Tibial nerve (tissue), 4 donors: ENCODE measurements around the gene AGL. TPM values are rescaled to one million over a fixed set of nuclear protein-coding genes. Genes with fewer than 3 reads are reported as not detected.
"Not testable (repeated sequence)": the region's sequence is repeated elsewhere in the genome, so short reads cannot be mapped to it uniquely, and the experiment has no call there.

Source experiments
- DNase-seq, 2 donors: peaks; one replicate each; pipeline ENCODE4 v3.0.0-alpha.2; 2019; ENCODE audit warnings: low spot score in 2 of 2
- H3K27ac ChIP-seq, 4 donors: fragments of 200-600 bp; sonication (generic) in 3 of 4; one replicate each; pipeline ENCODE4 v1.5.1; 2017 to 2019; ENCODE audit warnings: mild to moderate bottlenecking in 1 of 4
- H3K27me3 ChIP-seq, 2 donors: fragments of 200-600 bp; sonication (generic) in 1 of 2; one replicate each; pipeline versions ENCODE4 v1.5.1 to v1.6.0; 2017 to 2019
- H3K36me3 ChIP-seq, 3 donors: fragments of 200-600 bp; sonication (generic); one replicate each; pipeline ENCODE4 v1.5.1; 2018 to 2019
- H3K4me1 ChIP-seq, 4 donors: fragments of 200-600 bp; sonication (generic) in 3 of 4; one replicate each; pipeline ENCODE4 v1.5.1; 2017 to 2019
- H3K4me3 ChIP-seq, 4 donors: fragments of 200-600 bp; sonication (generic) in 3 of 4; one replicate each; pipeline ENCODE4 v1.5.1; 2017 to 2019; ENCODE audit warnings: mild to moderate bottlenecking in 1 of 4, moderate library complexity in 1 of 4
- H3K9me3 ChIP-seq, 4 donors: fragments of 200-600 bp; sonication (generic) in 3 of 4; one replicate each; pipeline ENCODE4 v1.5.1; 2017 to 2019
- EP300 ChIP-seq, 2 donors: sonication (generic); formaldehyde crosslinking; IDR thresholded peaks; one replicate each; pipeline ENCODE4 v1.6.1; 2017; ENCODE audit warnings: antibody characterized with exemption in 2 of 2, mild to moderate bottlenecking in 1 of 2
- POLR2A ChIP-seq, 2 donors: fragments of 450-650 bp; IDR thresholded peaks; one replicate each; pipeline ENCODE4 v1.6.1; 2017; ENCODE audit warnings: antibody characterized with exemption in 2 of 2, mild to moderate bottlenecking in 2 of 2, moderate library complexity in 2 of 2
- WGBS, 2 donors: methylation state at CpG; one replicate each; pipeline ENCODE4 v1.1.5; 2018; 5-methylcytosine and 5-hydroxymethylcytosine counted together
- total RNA-seq, 4 donors: library from RNA; depleted of rRNA; stranded (reverse); fragments of >200 nt; gene quantifications; one replicate each; pipeline ENCODE4 v1.1.0, GENCODE V29; 2016
- TF ChIP-seq, protein P1 (sequence below), 5 experiments: fragments of 200-600 bp in 3 of 5; fragments of 450-650 bp in 2 of 5; sonication (generic) in 3 of 5; IDR thresholded peaks; one replicate each; pipeline ENCODE4 v1.5.1; 2016 to 2019; ENCODE audit warnings: antibody characterized with exemption in 5 of 5, mild to moderate bottlenecking in 3 of 5, moderate library complexity in 2 of 5

Gene AGL
- total RNA-seq, 4 donors from 2014 or later, result 12.4 to 18.6 (median 13.9) TPM

DNA sequence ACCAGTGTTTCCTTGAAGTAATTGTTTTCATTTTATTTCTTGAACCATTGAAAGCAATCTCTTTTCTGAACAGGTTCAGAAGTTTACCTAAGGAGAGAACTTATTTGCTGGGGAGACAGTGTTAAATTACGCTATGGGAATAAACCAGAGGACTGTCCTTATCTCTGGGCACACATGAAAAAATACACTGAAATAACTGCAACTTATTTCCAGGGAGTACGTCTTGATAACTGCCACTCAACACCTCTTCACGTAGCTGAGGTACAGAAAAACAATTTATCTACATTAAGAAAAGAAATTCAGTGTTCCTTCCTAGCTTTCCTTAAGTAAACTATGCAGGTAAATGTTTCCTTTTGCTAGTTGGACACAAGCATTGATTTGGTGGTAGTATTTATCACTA lies 27.4 kb downstream of the AGL start:
- no peak overlapping the region for H3K27ac ChIP-seq
- no peaks in the 10 kb centered on the region for H3K9me3 ChIP-seq
- no peaks in the 10 kb centered on the region for H3K27me3 ChIP-seq
- H3K4me1 ChIP-seq, result no peaks in the 10 kb centered on the region
- H3K4me3 ChIP-seq, result no peak overlapping the region
- peaks cover 0 to 52% (median 0%) of the 10 kb centered on the region in 3 donors for H3K36me3 ChIP-seq
- 94 to 97% methylated on average over 3 of the region's 3 CpGs for WGBS, 2 donors
- DNase-seq, result no peak
- TF ChIP-seq, protein P1, sequence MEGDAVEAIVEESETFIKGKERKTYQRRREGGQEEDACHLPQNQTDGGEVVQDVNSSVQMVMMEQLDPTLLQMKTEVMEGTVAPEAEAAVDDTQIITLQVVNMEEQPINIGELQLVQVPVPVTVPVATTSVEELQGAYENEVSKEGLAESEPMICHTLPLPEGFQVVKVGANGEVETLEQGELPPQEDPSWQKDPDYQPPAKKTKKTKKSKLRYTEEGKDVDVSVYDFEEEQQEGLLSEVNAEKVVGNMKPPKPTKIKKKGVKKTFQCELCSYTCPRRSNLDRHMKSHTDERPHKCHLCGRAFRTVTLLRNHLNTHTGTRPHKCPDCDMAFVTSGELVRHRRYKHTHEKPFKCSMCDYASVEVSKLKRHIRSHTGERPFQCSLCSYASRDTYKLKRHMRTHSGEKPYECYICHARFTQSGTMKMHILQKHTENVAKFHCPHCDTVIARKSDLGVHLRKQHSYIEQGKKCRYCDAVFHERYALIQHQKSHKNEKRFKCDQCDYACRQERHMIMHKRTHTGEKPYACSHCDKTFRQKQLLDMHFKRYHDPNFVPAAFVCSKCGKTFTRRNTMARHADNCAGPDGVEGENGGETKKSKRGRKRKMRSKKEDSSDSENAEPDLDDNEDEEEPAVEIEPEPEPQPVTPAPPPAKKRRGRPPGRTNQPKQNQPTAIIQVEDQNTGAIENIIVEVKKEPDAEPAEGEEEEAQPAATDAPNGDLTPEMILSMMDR (IDR thresholded peaks at IDR 0.05), result no peak
- TF ChIP-seq EP300 (IDR thresholded peaks at IDR 0.05) (no peak), POLR2A (IDR thresholded peaks at IDR 0.05) (no peak)

DNA sequence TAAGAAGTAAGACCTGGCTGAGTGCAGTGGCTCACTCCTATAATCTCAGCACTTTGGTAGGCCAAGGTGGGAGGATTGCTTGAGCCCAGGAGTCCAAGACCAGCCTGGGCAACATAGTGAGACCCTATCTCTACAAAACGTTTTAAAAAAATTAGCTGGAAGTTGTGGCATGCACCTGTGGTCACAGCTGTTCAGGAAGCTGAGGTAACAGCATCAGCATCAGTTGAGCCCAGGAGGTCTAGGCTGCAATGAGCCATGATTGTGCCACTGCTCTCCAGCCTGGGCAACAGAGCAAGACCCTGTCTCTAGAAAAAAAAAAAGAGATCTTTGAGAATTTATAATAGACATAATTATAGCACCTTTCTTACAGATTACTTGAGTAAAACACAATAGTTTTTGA lies 36.0 kb downstream of the AGL start:
- Histone ChIP-seq H3K9me3 (no peaks in the 10 kb centered on the region), H3K36me3 (peaks cover 0 to 52% (median 0%) of the 10 kb centered on the region in 3 donors), H3K4me3 (no peak overlapping the region), H3K27ac (no peak overlapping the region), H3K27me3 (no peaks in the 10 kb centered on the region), H3K4me1 (no peaks in the 10 kb centered on the region)
- no peak for DNase-seq
- TF ChIP-seq POLR2A (IDR thresholded peaks at IDR 0.05) (no peak), EP300 (IDR thresholded peaks at IDR 0.05) (no peak)
- TF ChIP-seq, protein P1 (IDR thresholded peaks at IDR 0.05), result no peak
- WGBS, 2 donors, result 65 to 67% methylated on average over 1 of the region's 1 CpG

DNA sequence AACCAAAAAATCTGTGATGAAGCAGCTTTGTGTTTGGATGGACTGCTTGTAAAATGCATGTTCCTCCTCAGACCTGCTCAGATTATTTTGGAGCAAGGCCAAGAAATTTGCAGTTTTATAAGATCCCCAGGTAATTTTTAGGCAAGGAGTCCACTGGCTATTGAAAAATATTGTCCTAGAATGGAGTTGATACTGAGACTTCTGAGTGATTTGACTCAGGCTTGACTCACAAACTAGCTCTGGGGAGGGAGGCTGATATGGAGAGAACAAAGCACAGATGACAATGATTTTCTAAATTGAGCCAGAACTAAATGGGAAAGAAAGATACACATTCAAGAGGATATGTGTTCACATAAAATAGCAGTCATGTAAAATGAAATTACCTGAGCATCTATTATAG lies 36.7 kb downstream of the AGL start:
- DNase-seq, result no peak
- Histone ChIP-seq H3K27me3 (no peaks in the 10 kb centered on the region), H3K36me3 (peaks cover 0 to 51% (median 0%) of the 10 kb centered on the region in 3 donors), H3K4me3 (no peak overlapping the region), H3K27ac (no peak overlapping the region), H3K4me1 (no peaks in the 10 kb centered on the region), H3K9me3 (no peaks in the 10 kb centered on the region)
- TF ChIP-seq POLR2A (IDR thresholded peaks at IDR 0.05) (no peak), EP300 (IDR thresholded peaks at IDR 0.05) (no peak)
- TF ChIP-seq, protein P1 (IDR thresholded peaks at IDR 0.05), result no peak

DNA sequence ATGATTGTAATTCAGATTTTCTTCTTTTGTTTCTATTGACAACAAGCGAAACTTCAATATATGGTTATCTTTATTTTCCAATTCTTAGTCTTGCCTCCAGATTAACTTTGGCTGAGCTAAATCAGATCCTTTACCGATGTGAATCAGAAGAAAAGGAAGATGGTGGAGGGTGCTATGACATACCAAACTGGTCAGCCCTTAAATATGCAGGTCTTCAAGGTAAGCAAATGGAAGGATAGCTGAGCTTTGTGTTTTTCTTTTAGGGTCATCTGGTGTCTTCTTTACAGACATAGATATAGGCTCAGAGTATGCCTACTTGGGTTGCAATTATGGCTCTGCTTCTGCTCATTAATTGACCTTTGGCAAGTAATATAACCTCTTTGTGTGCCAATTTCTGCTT lies 37.7 kb downstream of the AGL start:
- H3K27ac ChIP-seq, result no peak overlapping the region
- H3K36me3 ChIP-seq, result peaks cover 0 to 54% (median 0%) of the 10 kb centered on the region in 3 donors
- no peaks in the 10 kb centered on the region for H3K9me3 ChIP-seq
- no peak overlapping the region for H3K4me3 ChIP-seq
- TF ChIP-seq POLR2A (IDR thresholded peaks at IDR 0.05) (no peak), EP300 (IDR thresholded peaks at IDR 0.05) (no peak)
- TF ChIP-seq, protein P1 (IDR thresholded peaks at IDR 0.05), result no peak
- H3K27me3 ChIP-seq, result no peaks in the 10 kb centered on the region
- H3K4me1 ChIP-seq, result no peaks in the 10 kb centered on the region
- WGBS, 2 donors, result 97 to 100% methylated on average over 2 of the region's 2 CpGs
- DNase-seq, result no peak

DNA sequence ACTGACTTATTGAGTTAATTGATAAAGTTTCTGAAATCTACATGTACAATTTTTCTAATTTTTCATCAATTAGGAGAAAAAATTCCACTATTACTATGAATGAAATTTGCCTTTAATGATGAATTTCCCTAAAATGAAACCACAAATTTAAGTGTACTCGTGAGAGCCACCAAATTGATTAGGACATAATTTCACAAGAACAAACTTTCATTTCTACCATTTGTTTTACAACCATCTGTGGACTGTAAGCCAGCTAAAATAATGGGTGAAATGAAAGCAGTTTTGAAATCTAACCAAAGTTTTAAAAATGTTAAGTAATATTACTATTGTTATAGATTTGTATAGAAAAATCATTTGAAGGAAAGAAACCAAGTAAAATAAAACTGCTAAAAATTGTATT lies 41.8 kb downstream of the AGL start:
- Histone ChIP-seq H3K9me3 (no peaks in the 10 kb centered on the region), H3K27ac (no peak overlapping the region), H3K27me3 (no peaks in the 10 kb centered on the region), H3K36me3 (peaks cover 2 to 66% (median 4%) of the 10 kb centered on the region in 3 donors), H3K4me3 (no peak overlapping the region), H3K4me1 (no peaks in the 10 kb centered on the region)
- DNase-seq, result no peak
- WGBS, 2 donors, result 78 to 79% methylated on average over 1 of the region's 1 CpG
- TF ChIP-seq, protein P1 (IDR thresholded peaks at IDR 0.05), result no peak
- TF ChIP-seq POLR2A (IDR thresholded peaks at IDR 0.05), result no peak
- no peak for TF ChIP-seq EP300 (IDR thresholded peaks at IDR 0.05)

DNA sequence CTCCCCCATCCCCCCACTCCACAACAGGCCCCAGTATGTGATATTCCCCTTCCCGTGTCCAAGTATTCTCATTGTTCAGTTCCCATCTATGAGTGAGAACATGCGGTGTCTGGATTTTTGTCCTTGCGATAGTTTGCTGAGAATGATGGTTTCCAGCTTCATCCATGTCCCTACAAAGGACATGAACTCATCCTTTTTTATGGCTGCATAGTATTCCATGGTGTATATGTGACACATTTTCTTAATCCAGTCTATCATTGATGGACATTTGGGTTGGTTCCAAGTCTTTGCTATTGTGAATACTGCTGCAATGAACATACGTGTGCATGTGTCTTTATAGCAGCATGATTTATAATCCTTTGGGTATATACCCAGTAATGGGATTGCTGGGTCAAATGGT lies 53.1 kb downstream of the AGL start:
- peaks cover 0 to 67% (median 3%) of the 10 kb centered on the region in 3 donors for H3K36me3 ChIP-seq

More for the DNA sequence above, 53.1 kb downstream of the AGL start:
- not testable (repeated sequence) for H3K27me3 ChIP-seq, H3K4me1 ChIP-seq, H3K4me3 ChIP-seq, DNase-seq, H3K27ac ChIP-seq, H3K9me3 ChIP-seq
- WGBS, 2 donors, result 92 to 99% methylated on average over 4 of the region's 4 CpGs
